ENCODE data around the gene CIB2. TPM values are rescaled to one million over a fixed set of nuclear protein-coding genes. Genes with fewer than 3 reads are reported as not detected.
A peak's percentile ranks its signal among the peaks of the same experiment; 100 is the strongest.

CIB2 gene
- total RNA-seq, 2 experiments from 2014 or later, result 0.82 to 1.7 TPM

GRCh38 chr15:78054966-78055365 lies 76.3 kb downstream of the CIB2 start:
- Histone ChIP-seq H3K27me3 (ENCODE audit: control insufficient read depth in 1 of 2, insufficient read depth in 2 of 2, low read length in 2 of 2) (no peaks in the 10 kb centered on the region), H3K9me3 (ENCODE audit: control insufficient read depth in 1 of 2, insufficient read depth in 1 of 2, low read length in 2 of 2) (no peaks in the 10 kb centered on the region), H3K4me3 (ENCODE audit: low read length) (no peak overlapping the region), H3K4me1 (ENCODE audit: insufficient read depth, low read length) (peaks cover 92% of the 10 kb centered on the region), H3K36me3 (ENCODE audit: insufficient read depth, low read length) (peaks cover 18% of the 10 kb centered on the region), H3K27ac (ENCODE audit: low read depth in 1 of 2, low read length in 2 of 2) (peak overlapping the region; percentile 58 to 79)
- Mint-ChIP-seq H3K4me1 (ENCODE audit: low read depth) (peaks cover 99% of the 10 kb centered on the region), H3K4me3 (peak overlapping the region; percentile 58), H3K27ac (peak overlapping the region; percentile 84), H3K9me3 (no peaks in the 10 kb centered on the region), H3K27me3 (no peaks in the 10 kb centered on the region), H3K36me3 (ENCODE audit: low read depth) (peaks cover 19% of the 10 kb centered on the region)
- intact Hi-C loops (cut with DNase I, micrococcal nuclease), result loop anchor here in 1 of 2 experiments (2.0 kb wide), 1 partner anchor 16 kb away; no protein-coding TSS in a partner anchor
- DNase-seq (peak in 6 of 14 experiments; percentile 25 to 79 (median 64)), ATAC-seq (ENCODE audit: poor library complexity) (peak; percentile 17)
- ChIA-PET CTCF (interaction anchor here (1.0 to 6.1 kb wide), 3 partner anchors 10 to 19 kb away, joined by 3 to 37 read pairs (median 5); no protein-coding TSS in a partner anchor), POLR2A (interaction anchor here (14.1 kb wide), 1 partner anchor 17 kb away, joined by 304 read pairs; the partner anchor contains the start of gene TBC1D2B)
- TF ChIP-seq CTCF (IDR thresholded peaks at IDR 0.05), result no peak

Other genes with a start within 250 kb of the CIB2 start
- gene TBC1D2B, start 53.7 kb downstream of the CIB2 start, total RNA-seq, result 10 to 100 TPM; 89.3 to 97.6 TPM
- gene SH2D7, start 38.9 kb downstream of the CIB2 start, total RNA-seq, result not detected
- 10 to 100 TPM; 47.5 to 47.6 TPM for gene IDH3A, start 17.9 kb upstream of the CIB2 start, total RNA-seq
- under 1 TPM; 0.05 to 0.22 TPM for gene ACSBG1, start 103.1 kb upstream of the CIB2 start, total RNA-seq
- 10 to 100 TPM; 47.0 to 48.5 TPM for gene DNAJA4, start 133.1 kb upstream of the CIB2 start, total RNA-seq
- 10 to 100 TPM; 13.3 to 16.7 TPM for gene SKIC8, start 168.2 kb upstream of the CIB2 start, total RNA-seq
- not detected for gene CRABP1, start 208.9 kb upstream of the CIB2 start, total RNA-seq